ENCODE results near the gene LAMA2. TPM values are rescaled to one million over a fixed set of nuclear protein-coding genes. Genes with fewer than 3 reads are reported as not detected.

The LAMA2 gene
- total RNA-seq, 1 experiment from 2014 or later = 4.2 TPM

- Histone ChIP-seq H2BK12ac (ENCODE audit: insufficient read length, low read depth, low read length) (no peak overlapping the region), H2BK15ac (ENCODE audit: low read depth, low read length) (no peak overlapping the region), H3K9me3 (ENCODE audit: control insufficient read depth, low read depth, low read length) (no peaks in the 10 kb centered on the region), H3K27ac (ENCODE audit: insufficient read length, low read depth, low read length) (no peak overlapping the region), H4K8ac (replicated peaks; ENCODE audit: insufficient read length, low read depth, low read length) (no peak overlapping the region), H3T11ph (ENCODE audit: low read length) (no peak overlapping the region), H3K27me3 (ENCODE audit: insufficient read depth, low read length) (no peaks in the 10 kb centered on the region), H3K4ac (ENCODE audit: low read depth, low read length) (no peak overlapping the region), H4K5ac (ENCODE audit: insufficient read length, low read depth, low read length) (no peak overlapping the region), H3K79me1 (ENCODE audit: insufficient read depth, low read depth, low read length, poor library complexity, severe bottlenecking) (no peaks in the 10 kb centered on the region), H3K23ac (ENCODE audit: insufficient read length, low read depth, low read length) (no peak overlapping the region), H4K91ac (ENCODE audit: insufficient read length, low read depth, low read length) (no peak overlapping the region), H3K4me2 (ENCODE audit: insufficient read depth, insufficient read length, low read length) (no peak overlapping the region), H2BK120ac (ENCODE audit: low read depth, low read length, poor library complexity, severe bottlenecking) (no peak overlapping the region), H3K9ac (ENCODE audit: extremely low read depth, insufficient read length, low read length) (no peak overlapping the region), H2AFZ (ENCODE audit: low read length) (no peak overlapping the region), H4K20me1 (ENCODE audit: control insufficient read depth, insufficient read depth, insufficient read length) (no peaks in the 10 kb centered on the region), H2BK5ac (ENCODE audit: insufficient read length, low read length) (no peak overlapping the region), H2AK5ac (ENCODE audit: insufficient read length, low read length) (no peak overlapping the region), H2BK20ac (ENCODE audit: low read depth, low read length, poor library complexity, severe bottlenecking) (no peak overlapping the region), H3K23me2 (ENCODE audit: insufficient read length, low read depth, low read length, poor library complexity, severe bottlenecking) (no peaks in the 10 kb centered on the region), H3K18ac (ENCODE audit: insufficient read length, low read depth, low read length) (no peak overlapping the region), H3K14ac (ENCODE audit: insufficient read depth, low read length) (no peak overlapping the region), H3K79me2 (ENCODE audit: insufficient read depth, low read length) (no peaks in the 10 kb centered on the region), H3K56ac (ENCODE audit: insufficient read length, low read depth, low read length) (no peak overlapping the region), H3K4me1 (ENCODE audit: insufficient read depth, low read length) (no peaks in the 10 kb centered on the region)
- H3K9me3 Mint-ChIP-seq = no peaks in the 10 kb centered on the region; a peak in 1 of 5 replicates
- no peaks in the 10 kb centered on the region for H3K27me3 Mint-ChIP-seq (ENCODE audit: low read depth)
- no peak for TF ChIP-seq CTCF (conservative IDR thresholded peaks at IDR 0.05)
- WGBS (ENCODE audit: extremely low coverage, insufficient read length, low lambda C conversion rate) = no CpG with 5 or more reads among the region's 1 CpG
- H3K4me1 Mint-ChIP-seq = peaks cover 0 to 1% of the 10 kb centered on the region in 2 experiments
- no peak overlapping the region for H3K4me3 Mint-ChIP-seq
- H3K27ac Mint-ChIP-seq = no peak overlapping the region
- H3K36me3 Mint-ChIP-seq (ENCODE audit: insufficient read depth in 1 of 3, low read depth in 3 of 3) = no peaks in the 10 kb centered on the region
- DNase-seq = no peak
Observed at GRCh38 chr6:129454488-129454887, 571.5 kb downstream of the LAMA2 start.
